Measurements from ENCODE around the gene ARL16. TPM values are rescaled to one million over a fixed set of nuclear protein-coding genes. Genes with fewer than 3 reads are reported as not detected.

Gene ARL16
- total RNA-seq, 1 experiment from 2014 or later: 41.7 TPM

- no peak for TF ChIP-seq EZH2 (IDR thresholded peaks at IDR 0.05; ENCODE audit: low read depth)
- no peak for TF ChIP-seq CTCF (conservative IDR thresholded peaks at IDR 0.05)
- no TSS peak for BruUV-seq (replicated peaks)
- Histone ChIP-seq H2AFZ (no peak overlapping the region), H3F3A (ENCODE audit: insufficient read depth, low read depth) (no peaks in the 10 kb centered on the region; the same call in 1 of the 2 replicates), H3K79me2 (ENCODE audit: low read depth) (peaks cover 3% of the 10 kb centered on the region; the same call in 1 of the 2 replicates), H4K20me1 (ENCODE audit: insufficient read depth) (peaks cover 6% of the 10 kb centered on the region; the same call in 1 of the 2 replicates), H3K4me3 (no peak overlapping the region), H3K27me3 (ENCODE audit: insufficient read depth, low read depth) (no peaks in the 10 kb centered on the region), H3K9me3 (ENCODE audit: insufficient read depth, low read depth) (no peaks in the 10 kb centered on the region), H3K27ac (no peak overlapping the region), H3K36me3 (ENCODE audit: low read depth) (no peaks in the 10 kb centered on the region), H3K4me2 (no peak overlapping the region), H3K9me2 (ENCODE audit: insufficient read depth) (no peaks in the 10 kb centered on the region), H3K4me1 (replicated peaks; ENCODE audit: insufficient read depth) (no peaks in the 10 kb centered on the region)
- intact Hi-C loops (cut with micrococcal nuclease; ENCODE audit: unreplicated experiment): no loop called here
- no peak for DNase-seq
- CTCF ChIA-PET: no interaction called here
- POLR2A ChIA-PET (ENCODE audit: unreplicated experiment): no interaction called here
Measured at GRCh38 chr17:81695801-81696200, 12.2 kb upstream of the ARL16 start.

GRCh38 chr17:81695211-81695610 lies 11.6 kb upstream of the ARL16 start:
- no peaks in the 10 kb centered on the region for H3K36me3 ChIP-seq (ENCODE audit: low read depth)
- no peaks in the 10 kb centered on the region for H3K9me3 ChIP-seq (ENCODE audit: insufficient read depth, low read depth)
- no peaks in the 10 kb centered on the region for H3K4me1 ChIP-seq (replicated peaks; ENCODE audit: insufficient read depth)
- CTCF ChIA-PET: no interaction called here
- H4K20me1 ChIP-seq (ENCODE audit: insufficient read depth): peaks cover 8% of the 10 kb centered on the region; the same call in 1 of the 2 replicates
- no peak for TF ChIP-seq CTCF (conservative IDR thresholded peaks at IDR 0.05)
- TF ChIP-seq EZH2 (IDR thresholded peaks at IDR 0.05; ENCODE audit: low read depth): no peak
- no peak overlapping the region for H3K4me3 ChIP-seq
- H3K9me2 ChIP-seq (ENCODE audit: insufficient read depth): no peaks in the 10 kb centered on the region
- H3K27me3 ChIP-seq (ENCODE audit: insufficient read depth, low read depth): no peaks in the 10 kb centered on the region
- no peak overlapping the region for H2AFZ ChIP-seq
- no peak overlapping the region for H3K27ac ChIP-seq
- intact Hi-C loops (cut with micrococcal nuclease; ENCODE audit: unreplicated experiment): no loop called here
- H3F3A ChIP-seq (ENCODE audit: insufficient read depth, low read depth): no peaks in the 10 kb centered on the region; the same call in 1 of the 2 replicates
- POLR2A ChIA-PET (ENCODE audit: unreplicated experiment): no interaction called here
- H3K79me2 ChIP-seq (ENCODE audit: low read depth): no peaks in the 10 kb centered on the region
- DNase-seq: no peak
- no TSS peak for BruUV-seq (replicated peaks)
- H3K4me2 ChIP-seq: no peak overlapping the region

GRCh38 chr17:81694810-81695209 lies 11.2 kb upstream of the ARL16 start:
- Histone ChIP-seq H4K20me1 (ENCODE audit: insufficient read depth) (peaks cover 8% of the 10 kb centered on the region; the same call in 1 of the 2 replicates), H3K27ac (no peak overlapping the region), H3K4me1 (replicated peaks; ENCODE audit: insufficient read depth) (no peaks in the 10 kb centered on the region), H3K36me3 (ENCODE audit: low read depth) (no peaks in the 10 kb centered on the region), H2AFZ (no peak overlapping the region), H3K9me3 (ENCODE audit: insufficient read depth, low read depth) (no peaks in the 10 kb centered on the region), H3K4me2 (no peak overlapping the region), H3K4me3 (no peak overlapping the region), H3K27me3 (ENCODE audit: insufficient read depth, low read depth) (no peaks in the 10 kb centered on the region), H3K9me2 (ENCODE audit: insufficient read depth) (no peaks in the 10 kb centered on the region), H3F3A (ENCODE audit: insufficient read depth, low read depth) (no peaks in the 10 kb centered on the region; the same call in 1 of the 2 replicates), H3K79me2 (ENCODE audit: low read depth) (no peaks in the 10 kb centered on the region)
- no peak for DNase-seq
- POLR2A ChIA-PET (ENCODE audit: unreplicated experiment): no interaction called here
- intact Hi-C loops (cut with micrococcal nuclease; ENCODE audit: unreplicated experiment): no loop called here
- CTCF ChIA-PET: no interaction called here
- no peak for TF ChIP-seq EZH2 (IDR thresholded peaks at IDR 0.05; ENCODE audit: low read depth)
- no peak for TF ChIP-seq CTCF (conservative IDR thresholded peaks at IDR 0.05)
- BruUV-seq (replicated peaks): no TSS peak
